Esophagus mucosa (tissue), 1 donor: ENCODE data around the gene RPUSD2. TPM values are rescaled to one million over a fixed set of nuclear protein-coding genes. Genes with fewer than 3 reads are reported as not detected.
"Not testable (repeated sequence)": the region's sequence is repeated elsewhere in the genome, so short reads cannot be mapped to it uniquely, and the experiment has no call there.

Experiments used
- ATAC-seq: fragments of 200-7000 bp; cut with Tn5 transposase; one replicate; pipeline ENCODE4 v1.9.1; 2020
- total RNA-seq: library from RNA; stranded (reverse); gene quantifications from one replicate; pipeline ENCODE4 v1.2.4, GENCODE V29; 2023
- donor health status: DM: yes; HTN: yes; CAD: no.

The RPUSD2 gene
- total RNA-seq, 1 donor from 2014 or later: 5.3 TPM

- ATAC-seq: no peak
These were observed 3.5 kb upstream of the RPUSD2 start for GRCh38 chr15:40565333-40566238.

- ATAC-seq: no peak
These were observed 2.0 kb upstream of the RPUSD2 start for GRCh38 chr15:40567111-40567510.

- no peak for ATAC-seq
These were observed 6.0 kb downstream of the RPUSD2 start for GRCh38 chr15:40575113-40575512.

GRCh38 chr15:40576914-40577313 lies 7.8 kb downstream of the RPUSD2 start:
- not testable (repeated sequence) for ATAC-seq

GRCh38 chr15:40578892-40579291 lies 9.8 kb downstream of the RPUSD2 start:
- no peak for ATAC-seq

GRCh38 chr15:40581796-40582195 lies 12.7 kb downstream of the RPUSD2 start:
- not testable (repeated sequence) for ATAC-seq

GRCh38 chr15:40582726-40583246 lies 13.7 kb downstream of the RPUSD2 start:
- ATAC-seq: no peak

- no peak for ATAC-seq
These were observed 15.1 kb downstream of the RPUSD2 start for GRCh38 chr15:40584191-40584590.

- ATAC-seq: no peak
These were observed 21.6 kb downstream of the RPUSD2 start for GRCh38 chr15:40590667-40591050.

- no peak for ATAC-seq
These were observed 22.3 kb downstream of the RPUSD2 start for GRCh38 chr15:40591389-40591788.

GRCh38 chr15:40593165-40593564 lies 24.1 kb downstream of the RPUSD2 start:
- ATAC-seq: no peak

- ATAC-seq: peak; percentile 91
These were observed 24.7 kb downstream of the RPUSD2 start, which contains the start of gene KNL1 for GRCh38 chr15:40593588-40594428. Gene KNL1, plus strand, starts transcription at chr15:40594249. Its CDS starts 8,683 bp downstream, at chr15:40602932.

- ATAC-seq: peak; percentile 59
These were observed 25.3 kb downstream of the RPUSD2 start for GRCh38 chr15:40594429-40594836.

GRCh38 chr15:40595219-40595618 lies 26.1 kb downstream of the RPUSD2 start:
- ATAC-seq: no peak

- ATAC-seq: no peak
These were observed 26.7 kb downstream of the RPUSD2 start for GRCh38 chr15:40595773-40596172.

GRCh38 chr15:40597024-40597423 lies 27.9 kb downstream of the RPUSD2 start:
- ATAC-seq: no peak

- no peak for ATAC-seq
These were observed 29.0 kb downstream of the RPUSD2 start for GRCh38 chr15:40598126-40598525.

GRCh38 chr15:40598672-40599071 lies 29.6 kb downstream of the RPUSD2 start:
- no peak for ATAC-seq

GRCh38 chr15:40600956-40601355 lies 31.9 kb downstream of the RPUSD2 start:
- ATAC-seq: no peak

- ATAC-seq: no peak
These were observed 34.8 kb downstream of the RPUSD2 start for GRCh38 chr15:40603935-40604334.

GRCh38 chr15:40613080-40613479 lies 44.0 kb downstream of the RPUSD2 start:
- no peak for ATAC-seq

GRCh38 chr15:40618023-40618422 lies 48.9 kb downstream of the RPUSD2 start:
- ATAC-seq: no peak

GRCh38 chr15:40618906-40619305 lies 49.8 kb downstream of the RPUSD2 start:
- no peak for ATAC-seq
